Mesenchymal stem cell (in vitro differentiated cells and primary cell): ENCODE measurements around the gene BUD13.
A peak's percentile ranks its signal among the peaks of the same experiment; 100 is the strongest.

Experiments used
- DNase-seq: peaks from one replicate; pipeline ENCODE4 v3.0.0-alpha.2; 2013
- H2AFZ ChIP-seq: one replicate; pipeline ENCODE4 v1.6.1; 2013; ENCODE audit warnings: low read depth, mild to moderate bottlenecking, control low read depth, inconsistent platforms, low read length, moderate library complexity
- H2AK5ac ChIP-seq: 2 replicates; pipeline ENCODE4 v1.6.1; 2013; ENCODE audit warnings: low read length, moderate library complexity, mild to moderate bottlenecking, inconsistent platforms; ENCODE audit not compliant: severe bottlenecking
- H2BK120ac ChIP-seq: one replicate; pipeline ENCODE4 v1.6.1; 2013; ENCODE audit warnings: low read depth, mild to moderate bottlenecking, inconsistent platforms, low read length, moderate library complexity
- H2BK12ac ChIP-seq, 2 experiments: one replicate each; pipeline ENCODE4 v1.6.1; 2013; ENCODE audit warnings: inconsistent platforms in 2 of 2, low read length in 2 of 2, mild to moderate bottlenecking in 2 of 2, moderate library complexity in 2 of 2, control low read depth in 1 of 2
- H2BK15ac ChIP-seq: one replicate; pipeline ENCODE4 v1.6.1; 2013; ENCODE audit warnings: mild to moderate bottlenecking, low read depth, inconsistent platforms; ENCODE audit not compliant: poor library complexity, severe bottlenecking
- H2BK5ac ChIP-seq: 2 replicates; pipeline ENCODE4 v1.6.1; 2013; ENCODE audit warnings: low read depth, mild to moderate bottlenecking, low read length, control low read depth, inconsistent platforms; ENCODE audit not compliant: poor library complexity, severe bottlenecking
- H3K14ac ChIP-seq, 2 experiments: one replicate each; pipeline ENCODE4 v1.6.1; 2013; ENCODE audit warnings: inconsistent platforms in 2 of 2, low read length in 2 of 2, control low read depth in 1 of 2, mild to moderate bottlenecking in 1 of 2, moderate library complexity in 1 of 2
- H3K18ac ChIP-seq, 2 experiments: one replicate each; pipeline ENCODE4 v1.6.1; 2013; ENCODE audit warnings: inconsistent platforms in 2 of 2, low read length in 2 of 2, control low read depth in 1 of 2, low read depth in 1 of 2, mild to moderate bottlenecking in 1 of 2
- H3K23ac ChIP-seq, 2 experiments: one replicate each; pipeline ENCODE4 v1.6.1; 2013; ENCODE audit warnings: inconsistent platforms in 2 of 2, low read length in 2 of 2, mild to moderate bottlenecking in 2 of 2, moderate library complexity in 2 of 2, control low read depth in 1 of 2
- H3K27ac ChIP-seq: 2 replicates; pipeline ENCODE4 v1.5.1; 2013; ENCODE audit warnings: mild to moderate bottlenecking, moderate library complexity, low read length, control low read depth, inconsistent platforms; ENCODE audit not compliant: poor library complexity, severe bottlenecking
- H3K27me3 ChIP-seq, 2 experiments: 2 replicates each; pipeline versions ENCODE4 v1.6.1 to v1.7.0; 2013; ENCODE audit warnings: low read length in 2 of 2, mild to moderate bottlenecking in 2 of 2, moderate library complexity in 2 of 2, control low read depth in 1 of 2, inconsistent platforms in 1 of 2; ENCODE audit not compliant: control insufficient read depth in 1 of 2, insufficient read depth in 1 of 2
- H3K36me3 ChIP-seq, 2 experiments: 2 replicates each; pipeline versions ENCODE4 v1.6.1 to v1.7.0; 2013; ENCODE audit warnings: low read length in 2 of 2, control low read depth in 1 of 2, inconsistent platforms in 1 of 2, low read depth in 1 of 2, mild to moderate bottlenecking in 1 of 2; ENCODE audit not compliant: insufficient read depth in 2 of 2, control insufficient read depth in 1 of 2
- H3K4ac ChIP-seq, 2 experiments: one replicate each; pipeline ENCODE4 v1.6.1; 2013; ENCODE audit warnings: inconsistent platforms in 2 of 2, low read length in 2 of 2, mild to moderate bottlenecking in 2 of 2, moderate library complexity in 2 of 2, control low read depth in 1 of 2, low read depth in 1 of 2
- H3K4me1 ChIP-seq: 2 replicates; pipeline ENCODE4 v1.6.1; 2013; ENCODE audit warnings: low read depth, low read length, control low read depth; ENCODE audit not compliant: control insufficient read depth, insufficient read depth
- H3K4me2 ChIP-seq: 2 replicates; pipeline ENCODE4 v1.6.1; 2013; ENCODE audit warnings: low read length, mild to moderate bottlenecking, inconsistent platforms; ENCODE audit not compliant: poor library complexity, severe bottlenecking
- H3K4me3 ChIP-seq, 2 experiments: 2 replicates each; pipeline versions ENCODE4 v1.5.1 to v1.7.0; 2013; ENCODE audit warnings: low read length in 2 of 2, mild to moderate bottlenecking in 2 of 2, control low read depth in 1 of 2, low read depth in 1 of 2; ENCODE audit not compliant: insufficient read depth in 1 of 2
- H3K79me1 ChIP-seq: replicated peaks from 2 replicates; pipeline ENCODE4 v1.6.1; 2013; ENCODE audit warnings: mild to moderate bottlenecking, control low read depth, low read length, inconsistent platforms; ENCODE audit not compliant: poor library complexity, severe bottlenecking
- H3K9ac ChIP-seq: 2 replicates; pipeline ENCODE4 v1.7.0; 2013; ENCODE audit warnings: mild to moderate bottlenecking, low read length, moderate library complexity
- H3K9me3 ChIP-seq: 2 replicates; pipeline ENCODE4 v1.7.0; 2013; ENCODE audit warnings: mild to moderate bottlenecking, low read length; ENCODE audit not compliant: control insufficient read depth
- H4K8ac ChIP-seq: one replicate; pipeline ENCODE4 v1.6.1; 2013; ENCODE audit warnings: inconsistent platforms, mild to moderate bottlenecking, low read length, moderate library complexity
- H4K91ac ChIP-seq: one replicate; pipeline ENCODE4 v1.6.1; 2013; ENCODE audit warnings: mild to moderate bottlenecking, low read length, inconsistent platforms
- WGBS: methylation state at CpG from one replicate; pipeline ENCODE4 v1.1.7; 2013; ENCODE audit warnings: mixed read lengths; 5-methylcytosine and 5-hydroxymethylcytosine counted together

BUD13 gene

DNA sequence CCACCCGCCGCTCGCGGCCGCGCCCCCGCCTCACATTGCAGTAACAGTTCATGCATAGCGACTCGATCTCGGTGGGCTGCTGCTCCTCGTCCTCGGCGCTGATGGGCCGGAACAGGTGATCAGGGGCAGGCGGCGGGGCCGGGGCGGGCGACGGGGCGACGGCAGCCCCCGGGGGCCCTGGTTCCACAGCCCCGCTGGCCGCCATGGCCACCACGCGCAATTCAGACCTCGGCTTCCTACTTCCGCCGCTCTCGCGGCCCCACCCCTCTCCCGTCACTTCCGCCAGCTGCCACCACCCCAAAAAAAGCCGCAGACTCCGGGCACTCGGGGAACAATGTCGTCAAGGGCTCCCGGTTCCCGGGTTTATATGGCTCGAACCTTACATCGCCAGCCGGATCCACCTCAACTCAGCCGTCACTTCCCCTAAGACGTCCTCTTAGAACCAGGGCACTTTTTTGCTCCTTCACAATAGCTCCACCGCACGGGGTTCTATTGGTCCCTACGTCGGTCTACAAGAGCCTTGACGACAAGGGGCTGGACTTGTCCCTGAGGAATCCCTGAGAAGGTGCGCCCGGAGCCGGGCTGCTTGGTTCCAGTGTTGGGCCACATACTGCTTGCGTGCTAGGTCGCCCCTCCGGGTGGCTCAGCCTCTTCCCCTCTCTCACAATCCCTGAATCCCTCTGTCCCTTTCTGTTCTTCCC is 15.1 kb upstream of the BUD13 start, which contains the start of gene ZPR1:
Gene ZPR1 (minus strand): TSS at position 238 of the 701 bp plus-strand sequence. CDS start 33 bp downstream, at position 205.
- peak within 1 kb of the TSS; percentile 86 for H2AK5ac ChIP-seq
- DNase-seq: peak; percentile 83

DNA sequence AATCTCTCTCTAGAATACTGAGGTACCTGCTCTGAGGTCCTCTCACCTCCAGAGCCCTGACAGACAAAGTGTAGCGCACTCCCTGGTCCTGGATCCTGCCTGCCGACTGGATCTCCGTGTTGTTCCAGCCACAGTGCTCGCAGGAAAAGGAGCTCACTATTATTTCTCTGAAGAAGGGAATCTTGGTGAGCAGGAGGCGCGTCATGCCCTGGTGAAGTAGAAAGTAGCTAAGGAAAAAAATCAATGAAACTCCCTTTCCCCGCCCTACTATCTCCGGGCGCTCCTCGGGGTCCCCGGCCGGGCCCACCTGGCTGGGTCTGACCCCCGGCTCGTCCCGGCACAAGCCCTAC is 14.6 kb upstream of the BUD13 start:
- peak overlapping the region; percentile 20 for H2BK15ac ChIP-seq
- peak overlapping the region; percentile 74 for H2AFZ ChIP-seq
- H3K79me1 ChIP-seq: peaks cover 25% of the 10 kb centered on the region
- peak overlapping the region in 1 of 2 experiments; percentile 14 for H3K23ac ChIP-seq
- H2BK5ac ChIP-seq: no peak overlapping the region
- H3K27me3 ChIP-seq: no peaks in the 10 kb centered on the region
- H2AK5ac ChIP-seq: no peak overlapping the region
- no peak overlapping the region for H3K14ac ChIP-seq
- peaks cover 29 to 44% of the 10 kb centered on the region in 2 experiments for H3K36me3 ChIP-seq
- peaks cover 13% of the 10 kb centered on the region for H3K4me1 ChIP-seq
- H3K4me2 ChIP-seq: peak overlapping the region; percentile 88
- peak overlapping the region; percentile 26 to 66 for H3K4ac ChIP-seq
- peak overlapping the region; percentile 95 to 97 for H3K4me3 ChIP-seq
- no peak overlapping the region for H2BK12ac ChIP-seq
- peak overlapping the region; percentile 83 to 89 for H3K18ac ChIP-seq
- peak; percentile 20 for DNase-seq
- no peak overlapping the region for H3K27ac ChIP-seq
- H4K8ac ChIP-seq: peak overlapping the region; percentile 73
- WGBS: 1% methylated on average over 14 of the region's 15 CpGs
- peak overlapping the region; percentile 46 for H4K91ac ChIP-seq
- no peaks in the 10 kb centered on the region for H3K9me3 ChIP-seq
- no peak overlapping the region for H2BK120ac ChIP-seq
- peak overlapping the region; percentile 91 for H3K9ac ChIP-seq

More for the DNA sequence above, 15.1 kb upstream of the BUD13 start, which contains the start of gene ZPR1:
- H3K9ac ChIP-seq: peak within 1 kb of the TSS; percentile 91
- no peak within 1 kb of the TSS for H3K27ac ChIP-seq
- 1% methylated on average over 53 of the region's 56 CpGs for WGBS
- H3K9me3 ChIP-seq: no peaks in the 10 kb centered on the region
- peaks cover 15% of the 10 kb centered on the region for H3K4me1 ChIP-seq
- no peak within 1 kb of the TSS for H2BK12ac ChIP-seq
- peaks cover 25 to 39% of the 10 kb centered on the region in 2 experiments for H3K36me3 ChIP-seq
- H2BK120ac ChIP-seq: no peak within 1 kb of the TSS
- peaks cover 23% of the 10 kb centered on the region for H3K79me1 ChIP-seq
- peak within 1 kb of the TSS; percentile 26 to 66 for H3K4ac ChIP-seq
- no peaks in the 10 kb centered on the region for H3K27me3 ChIP-seq
- peak within 1 kb of the TSS; percentile 88 for H3K4me2 ChIP-seq
- H3K18ac ChIP-seq: peak within 1 kb of the TSS; percentile 83 to 89
- peak within 1 kb of the TSS; percentile 21 to 39 for H3K14ac ChIP-seq
- peak within 1 kb of the TSS in 1 of 2 experiments; percentile 14 for H3K23ac ChIP-seq
- no peak within 1 kb of the TSS for H2BK5ac ChIP-seq
- H2BK15ac ChIP-seq: peak within 1 kb of the TSS; percentile 58
- peak within 1 kb of the TSS; percentile 93 for H4K8ac ChIP-seq
- H2AFZ ChIP-seq: peak within 1 kb of the TSS; percentile 74
- H3K4me3 ChIP-seq: peak within 1 kb of the TSS; percentile 95 to 97
- H4K91ac ChIP-seq: peak within 1 kb of the TSS; percentile 72

DNA sequence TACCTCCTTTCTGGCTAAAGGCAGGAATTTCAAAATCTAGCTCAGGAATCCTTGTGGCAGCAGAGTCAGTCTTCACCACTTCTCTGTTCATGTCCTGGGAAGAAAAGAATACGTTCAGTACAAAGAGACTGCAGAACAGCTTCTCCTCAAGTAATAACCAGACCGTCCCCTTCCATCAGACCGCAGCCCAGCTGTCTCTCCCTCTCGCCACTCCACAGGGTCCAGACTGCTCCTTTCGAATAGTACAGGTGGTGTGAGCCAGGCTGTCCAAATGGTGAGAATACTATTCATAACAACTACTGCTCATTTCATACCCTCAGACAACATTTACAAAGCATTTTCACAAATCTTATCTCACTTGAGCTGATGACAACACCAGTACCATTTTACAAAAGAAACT is 14.2 kb upstream of the BUD13 start:
- no peak overlapping the region for H2BK12ac ChIP-seq
- no peak for DNase-seq
- H3K23ac ChIP-seq: no peak overlapping the region
- H2AFZ ChIP-seq: no peak overlapping the region
- no peak overlapping the region for H4K8ac ChIP-seq
- no peaks in the 10 kb centered on the region for H3K9me3 ChIP-seq
- H3K4me1 ChIP-seq: peaks cover 13% of the 10 kb centered on the region
- peak overlapping the region; percentile 91 for H3K9ac ChIP-seq
- no peak overlapping the region for H2AK5ac ChIP-seq
- H3K27ac ChIP-seq: no peak overlapping the region
- no peak overlapping the region for H4K91ac ChIP-seq
- no peak overlapping the region for H3K4ac ChIP-seq
- H2BK5ac ChIP-seq: no peak overlapping the region
- H3K4me2 ChIP-seq: peak overlapping the region; percentile 88
- H3K18ac ChIP-seq: no peak overlapping the region
- H2BK15ac ChIP-seq: no peak overlapping the region
- no peak overlapping the region for H2BK120ac ChIP-seq
- no peak overlapping the region for H3K14ac ChIP-seq
- H3K4me3 ChIP-seq: peak overlapping the region in 1 of 2 experiments; percentile 95
- no peaks in the 10 kb centered on the region for H3K27me3 ChIP-seq
- H3K36me3 ChIP-seq: peaks cover 31 to 48% of the 10 kb centered on the region in 2 experiments
- 74% methylated on average over 5 of the region's 5 CpGs for WGBS
- H3K79me1 ChIP-seq: peaks cover 26% of the 10 kb centered on the region

DNA sequence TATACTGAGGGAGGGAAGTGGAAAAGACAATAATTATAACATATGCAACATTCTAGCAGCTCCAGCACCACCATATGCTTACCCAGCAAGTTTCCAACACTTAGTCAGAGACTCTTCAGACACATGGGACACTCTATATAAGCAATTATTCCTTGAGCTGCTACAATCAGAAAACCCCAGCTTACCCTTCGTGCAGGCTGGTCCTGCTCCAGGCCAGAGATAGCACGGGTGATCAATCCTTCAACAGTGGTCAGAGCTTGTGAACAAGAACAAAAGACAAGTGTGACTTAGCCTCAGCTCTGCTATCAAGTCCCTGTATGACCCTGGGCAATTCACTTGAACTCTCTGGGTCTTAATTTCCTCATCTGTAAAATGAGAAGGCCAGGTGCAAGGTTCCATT is 13.5 kb upstream of the BUD13 start:
- no peak overlapping the region for H2BK15ac ChIP-seq
- WGBS: 90% methylated on average over 2 of the region's 2 CpGs
- no peak overlapping the region for H4K91ac ChIP-seq
- H3K9ac ChIP-seq: peak overlapping the region; percentile 91
- no peak overlapping the region for H3K27ac ChIP-seq
- H3K14ac ChIP-seq: no peak overlapping the region
- peaks cover 11% of the 10 kb centered on the region for H3K4me1 ChIP-seq
- H3K4me3 ChIP-seq: peak overlapping the region in 1 of 2 experiments; percentile 95
- H2AFZ ChIP-seq: no peak overlapping the region
- no peak overlapping the region for H4K8ac ChIP-seq
- no peak overlapping the region for H2BK5ac ChIP-seq
- H3K18ac ChIP-seq: no peak overlapping the region
- H2BK120ac ChIP-seq: no peak overlapping the region
- H3K23ac ChIP-seq: no peak overlapping the region
- H3K27me3 ChIP-seq: no peaks in the 10 kb centered on the region
- H3K9me3 ChIP-seq: no peaks in the 10 kb centered on the region
- H2AK5ac ChIP-seq: no peak overlapping the region
- no peak overlapping the region for H2BK12ac ChIP-seq
- H3K4me2 ChIP-seq: no peak overlapping the region
- H3K79me1 ChIP-seq: peaks cover 26% of the 10 kb centered on the region
- H3K4ac ChIP-seq: no peak overlapping the region
- peaks cover 35 to 52% of the 10 kb centered on the region in 2 experiments for H3K36me3 ChIP-seq
- no peak for DNase-seq
